ENCODE measurements around the gene RNMT.

DNA sequence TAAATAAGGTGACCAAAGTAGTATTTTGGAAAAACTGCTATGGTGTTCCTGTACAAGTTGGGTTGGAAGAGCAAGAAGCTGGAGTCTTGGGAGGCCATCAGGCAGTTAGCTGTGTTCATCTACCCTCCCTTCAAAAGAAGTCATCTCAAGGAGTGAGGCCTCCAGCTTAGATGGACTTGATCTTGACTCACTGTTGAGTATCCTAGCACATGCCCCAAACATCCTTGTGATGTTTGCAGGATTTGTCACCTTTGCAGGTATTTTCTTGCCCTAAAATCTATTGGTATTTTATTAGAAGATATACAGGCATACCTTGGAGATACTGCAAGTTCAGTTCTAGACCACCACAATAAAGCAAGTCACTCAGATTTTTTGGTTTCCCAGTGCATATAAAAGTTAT is 30.2 kb downstream of the RNMT start:
- TF ChIP-seq POLR2AphosphoS5 (IDR thresholded peaks at IDR 0.05) (no peak), CTCF (IDR thresholded peaks at IDR 0.05) (no peak)

Data from transverse colon (tissue), 4 donors.